Esophagus muscularis mucosa (tissue), 4 donors: ENCODE data around the gene RTTN.

Experiments
- EP300 ChIP-seq: sonication (generic); formaldehyde crosslinking; IDR thresholded peaks from one replicate; pipeline ENCODE4 v1.6.1; 2017; ENCODE audit warnings: antibody characterized with exemption
- POLR2A ChIP-seq: fragments of 450-650 bp; IDR thresholded peaks from one replicate; pipeline ENCODE4 v1.6.1; 2017; ENCODE audit warnings: antibody characterized with exemption, moderate library complexity, mild to moderate bottlenecking, low read depth
- POLR2AphosphoS5 ChIP-seq, 2 donors: sonication (generic); formaldehyde crosslinking; IDR thresholded peaks; one replicate each; pipeline ENCODE4 v1.6.1; 2017; ENCODE audit warnings: antibody characterized with exemption in 2 of 2
- TF ChIP-seq, protein P1 (sequence below), 3 experiments: fragments of 200-600 bp in 2 of 3; fragments of 450-650 bp in 1 of 3; sonication (generic) in 2 of 3; IDR thresholded peaks; one replicate each; pipeline ENCODE4 v1.5.1; 2017 to 2019; ENCODE audit warnings: antibody characterized with exemption in 3 of 3, mild to moderate bottlenecking in 2 of 3, moderate library complexity in 1 of 3

DNA sequence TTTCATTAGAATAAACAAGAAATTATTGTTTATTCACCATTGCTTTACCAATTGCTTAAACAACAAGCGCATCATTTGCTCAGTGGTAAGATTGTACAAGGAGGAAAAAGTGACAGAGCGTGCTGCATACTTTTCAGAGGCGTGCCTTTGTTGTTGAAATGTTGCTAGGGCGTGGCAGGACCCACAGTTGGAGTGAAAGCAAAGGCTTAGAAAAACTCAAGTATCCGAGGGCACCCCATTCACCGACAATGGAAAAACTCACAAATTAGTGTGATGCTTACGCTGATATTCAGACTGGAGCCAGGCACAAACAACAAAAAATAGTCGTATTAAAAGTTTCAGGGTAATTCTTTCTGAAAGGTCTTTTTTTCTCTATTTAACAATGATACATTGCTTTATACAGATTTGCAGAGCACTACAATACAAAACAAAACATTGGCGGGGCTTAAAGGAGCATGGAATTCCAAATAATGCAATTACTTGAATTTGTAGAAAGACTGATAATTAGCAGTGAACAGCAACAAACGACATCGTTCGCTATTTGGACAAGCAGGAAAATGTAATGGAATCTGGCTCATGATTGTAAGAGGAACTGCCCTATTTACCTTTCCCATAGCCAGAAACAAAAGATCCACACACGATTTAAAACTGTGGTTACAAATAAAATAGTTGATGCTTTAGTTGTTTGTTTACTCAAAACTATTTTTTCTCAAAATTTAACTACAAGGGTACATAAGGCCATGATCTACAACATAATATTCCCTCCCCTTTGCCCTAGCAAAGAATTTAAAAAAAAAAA is 37.8 kb upstream of the RTTN start:
- TF ChIP-seq, protein P1, sequence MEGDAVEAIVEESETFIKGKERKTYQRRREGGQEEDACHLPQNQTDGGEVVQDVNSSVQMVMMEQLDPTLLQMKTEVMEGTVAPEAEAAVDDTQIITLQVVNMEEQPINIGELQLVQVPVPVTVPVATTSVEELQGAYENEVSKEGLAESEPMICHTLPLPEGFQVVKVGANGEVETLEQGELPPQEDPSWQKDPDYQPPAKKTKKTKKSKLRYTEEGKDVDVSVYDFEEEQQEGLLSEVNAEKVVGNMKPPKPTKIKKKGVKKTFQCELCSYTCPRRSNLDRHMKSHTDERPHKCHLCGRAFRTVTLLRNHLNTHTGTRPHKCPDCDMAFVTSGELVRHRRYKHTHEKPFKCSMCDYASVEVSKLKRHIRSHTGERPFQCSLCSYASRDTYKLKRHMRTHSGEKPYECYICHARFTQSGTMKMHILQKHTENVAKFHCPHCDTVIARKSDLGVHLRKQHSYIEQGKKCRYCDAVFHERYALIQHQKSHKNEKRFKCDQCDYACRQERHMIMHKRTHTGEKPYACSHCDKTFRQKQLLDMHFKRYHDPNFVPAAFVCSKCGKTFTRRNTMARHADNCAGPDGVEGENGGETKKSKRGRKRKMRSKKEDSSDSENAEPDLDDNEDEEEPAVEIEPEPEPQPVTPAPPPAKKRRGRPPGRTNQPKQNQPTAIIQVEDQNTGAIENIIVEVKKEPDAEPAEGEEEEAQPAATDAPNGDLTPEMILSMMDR (IDR thresholded peaks at IDR 0.05): no peak
- TF ChIP-seq POLR2AphosphoS5 (IDR thresholded peaks at IDR 0.05): no peak
- no peak for TF ChIP-seq POLR2A
- no peak for TF ChIP-seq EP300
